K562 (cell line): ENCODE results near the gene ZFP62. TPM values are rescaled to one million over a fixed set of nuclear protein-coding genes. Genes with fewer than 3 reads are reported as not detected.

Experiments
- ATF7 ChIP-seq: fragments of 450-650 bp; IDR thresholded peaks from 2 replicates; pipeline ENCODE4 v1.7.1; 2014; ENCODE audit warnings: mild to moderate bottlenecking, moderate library complexity
- BCOR ChIP-seq: fragments of 450-650 bp; IDR thresholded peaks from 2 replicates; pipeline ENCODE4 v1.6.1; 2016
- JUND ChIP-seq, 2 experiments: IDR thresholded peaks; 2 replicates in 1 of 2; 3 replicates in 1 of 2; pipeline ENCODE4 v1.6.1; 2011; ENCODE audit warnings: borderline replicate concordance in 2 of 2, low read depth in 2 of 2, low read length in 2 of 2, improper control_type of control experiment in 1 of 2, missing biosample characterization in 1 of 2, missing genetic modification characterization in 1 of 2, missing genetic modification reagents in 1 of 2
- MAX ChIP-seq: sonication (generic); formaldehyde crosslinking; IDR thresholded peaks from 2 replicates; pipeline ENCODE4 v1.9.0; 2022; ENCODE audit warnings: mild to moderate bottlenecking, missing genetic modification reagents
- PBX2 ChIP-seq, 2 experiments: IDR thresholded peaks in 1 of 2; conservative IDR thresholded peaks in 1 of 2; 2 replicates each; pipeline ENCODE4 v1.6.1; 2016; ENCODE audit warnings: low read depth in 2 of 2, mild to moderate bottlenecking in 1 of 2, missing compliant biosample characterization in 1 of 2, missing genetic modification characterization in 1 of 2, moderate library complexity in 1 of 2
- SAP30 ChIP-seq: fragments of 200-600 bp; sonication (generic); IDR thresholded peaks from 2 replicates; pipeline ENCODE4 v1.6.1; 2012; ENCODE audit warnings: borderline replicate concordance, low read depth, mild to moderate bottlenecking, moderate library complexity, low read length, control low read depth, inconsistent platforms; ENCODE audit not compliant: insufficient read depth, poor library complexity, severe bottlenecking
- SIX5 ChIP-seq, 2 experiments: IDR thresholded peaks; 2 replicates each; pipeline ENCODE4 v1.6.1; 2011; ENCODE audit warnings: low read length in 2 of 2, borderline replicate concordance in 1 of 2, low read depth in 1 of 2, mild to moderate bottlenecking in 1 of 2, moderate library complexity in 1 of 2; ENCODE audit not compliant: insufficient read depth in 1 of 2
- ZBTB40 ChIP-seq, 2 experiments: fragments of 450-650 bp in 1 of 2; sonication (generic) in 1 of 2; formaldehyde crosslinking in 1 of 2; IDR thresholded peaks; 2 replicates each; pipeline versions ENCODE4 v1.7.1 to v1.9.0; 2016 to 2022; ENCODE audit warnings: inconsistent platforms in 1 of 2, mild to moderate bottlenecking in 1 of 2, missing genetic modification reagents in 1 of 2
- ZNF124 ChIP-seq: sonication (generic); formaldehyde crosslinking; IDR thresholded peaks from 2 replicates; pipeline ENCODE4 v1.8.1; 2022; ENCODE audit warnings: missing genetic modification reagents
- polyA plus RNA-seq, 8 experiments: library from polyadenylated mRNA; depleted of rRNA in 4 of 8; stranded (reverse) in 5 of 8; unstranded in 3 of 8; fragments of >200 nt; fragmentation: Nextera tagmentation in 2 of 8; fragmentation: Illumina TruSeq in 1 of 8; extraction: Ambion mirVana in 2 of 8; extraction: Trizol in 1 of 8; gene quantifications; 2 replicates each; pipeline versions ENCODE4 v1.2.1 to v1.2.3, GENCODE V29; 2011 to 2014; ENCODE audit warnings: inconsistent platforms in 1 of 8, missing spikeins in 1 of 8
- total RNA-seq, 7 experiments: library from RNA; depleted of rRNA in 6 of 7; stranded (reverse); fragments of >200 nt in 6 of 7; fragmentation: Illumina TruSeq in 2 of 7; extraction: Trizol in 2 of 7; gene quantifications; 2 replicates each; pipeline versions ENCODE4 v1.2.1 to v1.2.3, GENCODE V29; 2011 to 2021; ENCODE audit warnings: low replicate concordance in 1 of 7
- TF ChIP-seq, protein P1 (sequence below): fragments of 450-650 bp; formaldehyde crosslinking; IDR thresholded peaks from 2 replicates; pipeline ENCODE4 v1.4.0; 2022; ENCODE audit warnings: missing genetic modification characterization

Gene ZFP62
- total and polyA plus RNA-seq, 9 of the 15 experiments (the other 6 are each of a cell fraction or from before 2014, with no cell fraction given) = 12.2 to 37.5 (median 25.0) TPM

DNA sequence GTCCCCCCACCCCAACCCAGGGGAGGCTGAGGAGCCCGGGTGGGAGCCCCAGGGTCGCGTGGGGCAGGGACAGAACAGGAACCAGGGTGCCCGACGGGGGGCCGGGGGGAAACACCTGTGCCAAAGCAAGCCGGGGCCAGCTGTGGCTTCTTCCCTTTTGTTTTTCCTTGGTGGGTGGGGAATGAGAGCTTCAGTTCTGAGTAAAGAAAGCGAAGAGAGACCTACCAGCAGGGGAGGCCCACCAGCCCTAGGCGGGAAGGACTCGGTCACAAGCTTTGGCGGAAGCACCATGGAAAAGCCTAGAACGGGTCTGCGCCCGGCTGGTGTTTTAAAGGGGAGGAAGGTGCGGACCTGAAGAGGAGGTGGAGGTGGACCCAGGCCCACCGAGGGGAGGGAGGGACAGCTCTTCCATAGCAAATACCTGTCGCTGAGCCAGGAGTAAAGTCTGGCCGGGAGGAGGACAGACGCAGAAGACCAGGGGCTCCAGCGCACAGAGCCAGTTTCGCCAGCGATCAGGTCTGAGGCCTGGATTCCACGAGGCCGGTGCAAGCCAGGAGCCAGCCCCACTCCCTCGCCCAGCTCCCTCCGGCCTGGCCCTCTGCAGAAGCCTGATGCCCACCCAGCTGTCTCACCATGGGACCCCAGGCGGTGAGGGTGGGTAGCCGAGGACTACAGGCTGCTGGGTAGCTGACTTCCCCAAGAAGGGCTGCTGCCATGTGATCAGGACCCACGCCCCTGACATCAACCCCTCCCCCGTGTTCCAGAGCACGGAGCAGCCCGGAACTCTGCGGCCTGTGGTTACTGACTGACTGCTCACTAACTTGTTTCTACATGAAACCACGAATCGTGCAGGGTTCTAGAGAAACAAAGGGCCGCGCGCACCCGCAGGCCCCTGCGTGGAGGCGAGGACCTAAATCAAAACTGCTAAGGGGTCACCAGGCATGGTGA lies 57.6 kb downstream of the ZFP62 start (continued):
- TF ChIP-seq ZBTB40 (IDR thresholded peaks at IDR 0.05) (no peak), ZBTB40 (CRISPR knock-in tag; IDR thresholded peaks at IDR 0.05) (no peak), PBX2 (CRISPR knock-in tag; IDR thresholded peaks at IDR 0.05; ENCODE audit: low read depth) (no peak), PBX2 (tag; conservative IDR thresholded peaks at IDR 0.05; ENCODE audit: low read depth) (no peak), JUND (IDR thresholded peaks at IDR 0.05; ENCODE audit: borderline replicate concordance, low read depth, low read length) (peak; percentile 20; the same call in 1 of the 2 replicates), JUND (tag; IDR thresholded peaks at IDR 0.05; ENCODE audit: borderline replicate concordance, low read depth, low read length) (no peak; the same call in 1 of the 3 replicates), SAP30 (no peak), MAX (CRISPR knock-in tag) (peak; percentile 90), ZNF124 (CRISPR knock-in tag) (no peak), BCOR (no peak), SIX5 (IDR thresholded peaks at IDR 0.05; ENCODE audit: borderline replicate concordance in 1 of 2, insufficient read depth in 1 of 2, low read depth in 1 of 2, low read length in 2 of 2) (no peak), ATF7 (0 out of 2 replicates have a peak, but pooled peaks have one; percentile 10)
- TF ChIP-seq, protein P1, sequence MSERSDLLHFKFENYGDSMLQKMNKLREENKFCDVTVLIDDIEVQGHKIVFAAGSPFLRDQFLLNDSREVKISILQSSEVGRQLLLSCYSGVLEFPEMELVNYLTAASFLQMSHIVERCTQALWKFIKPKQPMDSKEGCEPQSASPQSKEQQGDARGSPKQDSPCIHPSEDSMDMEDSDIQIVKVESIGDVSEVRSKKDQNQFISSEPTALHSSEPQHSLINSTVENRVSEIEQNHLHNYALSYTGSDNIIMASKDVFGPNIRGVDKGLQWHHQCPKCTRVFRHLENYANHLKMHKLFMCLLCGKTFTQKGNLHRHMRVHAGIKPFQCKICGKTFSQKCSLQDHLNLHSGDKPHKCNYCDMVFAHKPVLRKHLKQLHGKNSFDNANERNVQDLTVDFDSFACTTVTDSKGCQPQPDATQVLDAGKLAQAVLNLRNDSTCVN (CRISPR knock-in tag) = no peak
